Measurements from ENCODE around the gene NFE2.
"Not testable (repeated sequence)": the region's sequence is repeated elsewhere in the genome, so short reads cannot be mapped to it uniquely, and the experiment has no call there.

The NFE2 gene

DNA sequence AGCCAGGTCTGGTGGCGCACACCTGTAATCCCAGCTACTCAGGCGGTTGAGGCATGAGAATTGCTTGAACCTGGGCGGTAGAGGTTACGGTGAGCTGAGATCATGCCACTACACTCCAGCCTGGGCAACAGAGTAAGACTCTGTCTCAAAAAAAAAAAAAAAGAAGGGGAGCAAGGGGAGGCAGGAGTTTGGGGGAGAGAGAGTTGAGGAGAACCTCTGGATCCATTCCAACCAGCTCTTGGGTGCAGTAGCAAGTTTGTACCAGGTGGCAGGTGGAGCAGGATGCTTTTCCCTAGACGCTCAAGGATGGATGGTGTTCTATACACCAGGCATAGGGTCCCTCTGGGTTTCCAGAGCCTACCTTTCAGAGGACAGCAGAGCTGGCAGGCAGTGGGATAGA lies 1.9 kb downstream of the NFE2 start:
- FAIRE-seq: no peak
- TF ChIP-seq POLR2A (IDR thresholded peaks at IDR 0.05; ENCODE audit: low read depth, low read length): no peak

DNA sequence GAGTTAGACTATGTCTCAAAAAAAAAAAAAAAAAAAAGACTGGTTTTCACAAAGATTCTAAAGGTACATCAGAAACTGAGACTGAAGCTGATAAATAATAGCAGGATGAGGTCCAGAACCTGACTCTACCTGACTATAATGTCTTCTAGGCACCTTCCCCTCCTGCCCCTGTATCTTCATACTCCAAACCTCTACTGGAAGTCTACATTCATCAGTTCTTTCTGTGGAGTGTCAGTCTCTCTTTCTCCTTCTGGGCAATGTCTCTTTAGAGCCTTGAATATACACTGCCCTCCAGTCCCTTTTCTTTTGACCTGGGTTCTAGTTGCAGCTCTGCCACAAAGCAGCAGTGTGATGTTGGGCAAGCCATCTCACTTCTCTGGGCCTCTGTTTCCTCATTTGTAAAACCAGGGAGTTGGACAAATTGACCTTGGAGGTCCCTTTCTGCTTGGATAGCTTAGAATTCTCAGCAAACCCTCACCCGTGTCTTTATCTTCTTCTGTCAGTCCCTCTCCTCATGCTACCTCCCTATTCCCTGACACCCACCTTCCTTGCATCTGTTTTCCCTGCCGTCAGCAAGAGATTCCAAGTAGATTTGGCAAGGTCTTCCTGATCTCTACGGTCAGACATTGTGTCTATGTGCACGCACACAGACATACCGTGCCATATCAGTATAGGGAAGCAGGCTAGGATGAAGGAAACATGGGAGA lies 4.3 kb downstream of the NFE2 start:
- no peak for TF ChIP-seq POLR2A (IDR thresholded peaks at IDR 0.05; ENCODE audit: low read depth, low read length)
- DNase-seq (ENCODE audit: insufficient read length, low spot score) (no peak), FAIRE-seq (no peak)

More for the DNA sequence above, 1.9 kb downstream of the NFE2 start:
- DNase-seq (ENCODE audit: insufficient read length, low spot score): no peak

DNA sequence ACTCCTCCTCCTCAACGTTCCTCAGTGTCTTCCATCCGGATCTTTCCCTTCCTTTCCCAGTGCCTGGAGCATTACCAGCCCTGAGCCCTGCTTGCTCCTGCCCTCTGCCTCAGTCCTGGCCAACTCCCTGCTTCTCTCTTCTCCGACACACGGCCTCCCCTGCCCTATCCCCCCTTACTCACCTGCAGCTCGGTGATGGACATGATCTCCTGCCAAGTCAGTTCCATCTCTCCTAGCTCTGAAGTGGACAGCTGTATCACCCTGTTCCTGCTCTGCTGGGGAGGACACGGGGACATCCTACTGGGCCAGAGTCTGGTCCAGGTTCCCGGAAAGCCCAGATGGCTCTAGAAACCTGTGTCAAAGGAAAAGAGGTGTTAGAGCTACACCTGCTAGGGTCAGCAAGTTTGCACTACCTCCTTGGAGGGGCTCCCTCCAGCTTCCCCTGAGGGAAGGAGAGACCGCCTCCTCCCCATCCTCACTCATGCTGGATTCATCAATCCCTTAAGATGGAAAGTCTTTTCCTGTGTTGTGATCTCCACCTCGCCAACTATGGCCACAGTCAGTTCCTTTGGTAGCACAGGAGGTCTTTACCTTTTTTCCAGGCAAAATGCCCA lies 5.8 kb downstream of the NFE2 start:
- no peak for FAIRE-seq
- DNase-seq (ENCODE audit: insufficient read length, low spot score): no peak
- TF ChIP-seq POLR2A (IDR thresholded peaks at IDR 0.05; ENCODE audit: low read depth, low read length): no peak

- DNase-seq (ENCODE audit: insufficient read length, low spot score) (peak; percentile 47), FAIRE-seq (no peak)
- no peak for TF ChIP-seq POLR2A (IDR thresholded peaks at IDR 0.05; ENCODE audit: low read depth, low read length)
Measured at GRCh38 chr12:54294152-54294952, 6.5 kb downstream of the NFE2 start.

DNA sequence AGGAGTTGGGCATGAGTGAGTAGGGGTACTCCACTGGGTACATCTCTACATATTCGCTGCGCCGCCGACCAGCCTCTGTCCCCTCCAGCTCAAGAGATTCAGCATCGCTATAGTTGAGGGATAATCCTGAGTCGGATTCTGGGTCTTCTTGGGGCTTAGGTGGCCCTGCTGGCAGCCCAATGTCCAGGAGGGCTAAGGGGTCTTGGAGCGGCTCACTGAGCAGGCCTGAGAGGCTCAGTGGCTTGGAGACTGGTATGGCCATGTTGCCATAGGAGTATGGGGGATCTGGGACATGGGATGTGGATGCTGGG lies 7.9 kb downstream of the NFE2 start:
- no peak for TF ChIP-seq POLR2A (IDR thresholded peaks at IDR 0.05; ENCODE audit: low read depth, low read length)
- no peak for DNase-seq (ENCODE audit: insufficient read length, low spot score)
- FAIRE-seq: no peak

GRCh38 chr12:54292083-54292930 lies 8.5 kb downstream of the NFE2 start:
- no peak for TF ChIP-seq POLR2A (IDR thresholded peaks at IDR 0.05; ENCODE audit: low read depth, low read length)
- DNase-seq (ENCODE audit: insufficient read length, low spot score) (no peak), FAIRE-seq (no peak)

GRCh38 chr12:54287261-54288157 lies 13.3 kb downstream of the NFE2 start:
- no peak for TF ChIP-seq POLR2A (IDR thresholded peaks at IDR 0.05; ENCODE audit: low read depth, low read length)
- FAIRE-seq (no peak), DNase-seq (ENCODE audit: insufficient read length, low spot score) (no peak)

DNA sequence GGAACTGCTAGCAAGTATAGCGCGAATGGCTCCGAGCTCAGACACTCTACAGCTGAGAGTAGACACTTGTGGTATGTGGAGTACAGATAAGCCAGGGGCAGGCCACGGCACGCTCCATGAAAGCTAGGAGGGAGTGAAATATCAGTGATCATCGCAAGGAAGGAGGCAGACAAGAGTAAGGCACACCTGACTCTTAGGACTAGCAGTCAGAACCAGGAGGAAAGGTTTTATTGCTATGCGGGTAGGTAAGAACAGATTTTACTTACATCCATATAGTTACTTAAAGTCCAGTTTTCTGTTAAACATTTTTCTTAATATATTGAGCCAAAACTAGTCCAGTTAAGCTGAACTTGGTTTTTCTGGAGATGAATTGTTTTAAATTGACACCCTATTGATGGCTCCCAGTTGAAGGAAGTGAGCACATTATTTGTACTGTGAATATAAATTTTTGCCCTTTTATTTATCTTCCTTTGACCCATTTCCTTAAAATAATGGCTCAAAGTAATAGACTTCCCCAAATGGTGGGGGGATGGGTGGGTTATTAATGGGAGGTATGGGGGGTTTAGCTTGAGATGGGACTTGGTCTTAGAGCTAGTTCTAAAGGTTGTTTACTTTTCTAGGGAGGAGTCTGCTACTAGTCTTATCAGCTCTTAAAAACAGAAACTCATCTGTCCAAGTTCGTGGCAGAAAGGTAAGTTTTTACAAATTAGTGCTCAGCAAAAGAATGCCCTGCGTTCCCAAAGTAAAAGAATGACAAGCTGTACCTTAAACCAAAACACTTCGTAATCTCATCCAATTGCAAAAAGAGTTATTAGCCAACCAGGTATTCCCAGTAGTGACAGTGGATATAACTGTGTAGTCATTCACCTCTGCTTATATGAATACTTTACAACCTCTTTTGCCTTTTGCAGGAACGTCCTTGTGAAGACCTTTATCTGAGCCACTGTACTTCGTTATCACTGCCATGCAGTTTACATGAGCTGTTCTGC lies 14.5 kb downstream of the NFE2 start:
- no peak for TF ChIP-seq POLR2A (IDR thresholded peaks at IDR 0.05; ENCODE audit: low read depth, low read length)
- DNase-seq (ENCODE audit: insufficient read length, low spot score): no peak
- no peak for FAIRE-seq

- DNase-seq (ENCODE audit: insufficient read length, low spot score) (no peak), FAIRE-seq (no peak)
- TF ChIP-seq POLR2A (IDR thresholded peaks at IDR 0.05; ENCODE audit: low read depth, low read length): no peak
Measured at GRCh38 chr12:54285150-54286041, 15.4 kb downstream of the NFE2 start.

- not testable (repeated sequence) for DNase-seq (ENCODE audit: insufficient read length, low spot score); FAIRE-seq
Measured at GRCh38 chr12:54284070-54284780, 16.6 kb downstream of the NFE2 start.
